NCI-H526 treated with DMSO at 0.1 percent for 48 hours (cell line): ENCODE measurements around the gene EDNRB.
"Not testable (repeated sequence)": the region's sequence is repeated elsewhere in the genome, so short reads cannot be mapped to it uniquely, and the experiment has no call there.

ENCODE experiments used
- DNase-seq: peaks from one replicate; lab custom pipeline; 2025; lab: John Stamatoyannopoulos, UW

The EDNRB gene

GRCh38 chr13:77896977-77897376 lies 21.7 kb downstream of the EDNRB start:
- no peak for DNase-seq

GRCh38 chr13:77896536-77896935 lies 22.1 kb downstream of the EDNRB start:
- DNase-seq, result no peak

GRCh38 chr13:77894743-77895142 lies 23.9 kb downstream of the EDNRB start:
- DNase-seq, result no peak

GRCh38 chr13:77893066-77893465 lies 25.6 kb downstream of the EDNRB start:
- no peak for DNase-seq

GRCh38 chr13:77892491-77892890 lies 26.1 kb downstream of the EDNRB start:
- DNase-seq, result no peak

- DNase-seq, result no peak
These were observed 27.1 kb downstream of the EDNRB start for GRCh38 chr13:77891486-77891885.

GRCh38 chr13:77891041-77891440 lies 27.6 kb downstream of the EDNRB start:
- DNase-seq, result no peak

GRCh38 chr13:77883328-77883727 lies 35.3 kb downstream of the EDNRB start:
- no peak for DNase-seq

GRCh38 chr13:77878190-77878589 lies 40.4 kb downstream of the EDNRB start:
- DNase-seq, result no peak

GRCh38 chr13:77876176-77876575 lies 42.5 kb downstream of the EDNRB start:
- no peak for DNase-seq

- DNase-seq, result no peak
These were observed 44.2 kb downstream of the EDNRB start for GRCh38 chr13:77874406-77874805.

GRCh38 chr13:77872995-77873394 lies 45.6 kb downstream of the EDNRB start:
- no peak for DNase-seq

GRCh38 chr13:77871596-77871995 lies 47.0 kb downstream of the EDNRB start:
- DNase-seq, result no peak

- no peak for DNase-seq
These were observed 49.9 kb downstream of the EDNRB start for GRCh38 chr13:77868717-77869116.

GRCh38 chr13:77866971-77867370 lies 51.7 kb downstream of the EDNRB start:
- no peak for DNase-seq

- no peak for DNase-seq
These were observed 53.0 kb downstream of the EDNRB start for GRCh38 chr13:77865622-77866021.

- DNase-seq, result no peak
These were observed 55.5 kb downstream of the EDNRB start for GRCh38 chr13:77863144-77863543.

- DNase-seq, result no peak
These were observed 56.9 kb downstream of the EDNRB start for GRCh38 chr13:77861741-77862140.

GRCh38 chr13:77860507-77860981 lies 58.1 kb downstream of the EDNRB start:
- no peak for DNase-seq

- DNase-seq, result no peak
These were observed 59.2 kb downstream of the EDNRB start for GRCh38 chr13:77859450-77859849.

GRCh38 chr13:77857531-77858209 lies 61.0 kb downstream of the EDNRB start:
- no peak for DNase-seq

GRCh38 chr13:77853703-77854102 lies 64.9 kb downstream of the EDNRB start:
- DNase-seq, result no peak

- not testable (repeated sequence) for DNase-seq
These were observed 70.6 kb downstream of the EDNRB start for GRCh38 chr13:77848050-77848449.

GRCh38 chr13:77846173-77846572 lies 72.5 kb downstream of the EDNRB start:
- DNase-seq, result no peak
